ENCODE results near the gene DENND6B. TPM values are rescaled to one million over a fixed set of nuclear protein-coding genes. Genes with fewer than 3 reads are reported as not detected.

The DENND6B gene
- total and polyA plus RNA-seq, 2 of the 13 experiments (the other 11 are each of a cell fraction or from before 2014, with no cell fraction given) = 0.95 to 3.8 TPM

DNA sequence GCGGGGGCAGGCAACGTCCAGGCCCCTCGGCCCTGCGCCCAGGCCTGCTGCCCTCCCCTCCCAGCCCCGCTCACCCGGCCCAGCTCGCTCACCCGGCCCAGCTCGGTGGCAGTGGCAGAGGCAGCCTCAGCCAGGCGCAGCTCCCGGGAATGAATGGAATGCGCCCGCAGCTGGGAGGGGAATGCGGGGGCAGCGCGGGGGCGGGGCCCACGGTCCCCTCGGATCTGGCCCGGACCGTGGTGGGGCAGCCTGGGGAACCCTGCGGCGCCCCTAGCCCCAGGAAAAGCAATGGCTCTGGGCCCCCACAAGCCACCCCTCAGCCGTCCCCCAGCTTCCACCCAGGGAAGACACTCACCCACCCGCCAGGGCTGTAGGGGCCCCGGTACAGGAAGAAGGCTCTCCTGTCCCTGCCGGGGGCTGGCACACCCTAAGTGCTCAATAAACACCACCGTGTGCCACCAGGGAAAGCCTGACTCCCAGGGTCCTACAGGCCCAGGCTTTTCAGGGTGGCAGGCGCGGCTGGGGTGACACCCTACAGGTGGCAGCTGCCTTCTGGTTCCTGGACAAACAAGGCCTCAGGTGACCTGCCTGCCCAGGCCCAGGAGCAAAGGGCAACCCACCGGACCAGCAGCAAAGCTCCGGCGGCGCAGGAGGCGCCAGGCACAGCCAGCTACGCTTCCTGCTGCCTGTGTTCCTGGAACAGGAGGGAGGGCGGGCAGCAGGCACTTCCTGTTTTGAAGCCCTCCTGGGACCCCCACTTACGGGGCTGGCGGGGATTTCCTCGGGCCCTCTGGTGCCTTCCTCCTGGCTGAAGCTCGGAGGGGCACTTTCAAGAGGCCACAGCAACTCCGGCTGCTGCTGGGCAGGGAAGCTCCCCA, 33.1 kb downstream of the DENND6B start (continued):
- no peak for TF ChIP-seq REXO4 (CRISPR knock-in tag; IDR thresholded peaks at IDR 0.05; ENCODE audit: borderline replicate concordance)
- TF ChIP-seq XBP1 (CRISPR knock-in tag; IDR thresholded peaks at IDR 0.05) = no peak
- 0 out of 2 replicates have a peak, but pooled peaks have one; percentile 68 for TF ChIP-seq ZNF343 (CRISPR knock-in tag; IDR thresholded peaks at IDR 0.05)
- TF ChIP-seq, protein P1, sequence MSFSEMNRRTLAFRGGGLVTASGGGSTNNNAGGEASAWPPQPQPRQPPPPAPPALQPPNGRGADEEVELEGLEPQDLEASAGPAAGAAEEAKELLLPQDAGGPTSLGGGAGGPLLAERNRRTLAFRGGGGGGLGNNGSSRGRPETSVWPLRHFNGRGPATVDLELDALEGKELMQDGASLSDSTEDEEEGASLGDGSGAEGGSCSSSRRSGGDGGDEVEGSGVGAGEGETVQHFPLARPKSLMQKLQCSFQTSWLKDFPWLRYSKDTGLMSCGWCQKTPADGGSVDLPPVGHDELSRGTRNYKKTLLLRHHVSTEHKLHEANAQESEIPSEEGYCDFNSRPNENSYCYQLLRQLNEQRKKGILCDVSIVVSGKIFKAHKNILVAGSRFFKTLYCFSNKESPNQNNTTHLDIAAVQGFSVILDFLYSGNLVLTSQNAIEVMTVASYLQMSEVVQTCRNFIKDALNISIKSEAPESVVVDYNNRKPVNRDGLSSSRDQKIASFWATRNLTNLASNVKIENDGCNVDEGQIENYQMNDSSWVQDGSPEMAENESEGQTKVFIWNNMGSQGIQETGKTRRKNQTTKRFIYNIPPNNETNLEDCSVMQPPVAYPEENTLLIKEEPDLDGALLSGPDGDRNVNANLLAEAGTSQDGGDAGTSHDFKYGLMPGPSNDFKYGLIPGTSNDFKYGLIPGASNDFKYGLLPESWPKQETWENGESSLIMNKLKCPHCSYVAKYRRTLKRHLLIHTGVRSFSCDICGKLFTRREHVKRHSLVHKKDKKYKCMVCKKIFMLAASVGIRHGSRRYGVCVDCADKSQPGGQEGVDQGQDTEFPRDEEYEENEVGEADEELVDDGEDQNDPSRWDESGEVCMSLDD (CRISPR knock-in tag; IDR thresholded peaks at IDR 0.05; ENCODE audit: borderline replicate concordance) = peak; percentile 89
- TF ChIP-seq ISX (CRISPR knock-in tag; conservative IDR thresholded peaks at IDR 0.05) = 0 out of 2 replicates have a peak, but pooled peaks have one; percentile 62
- TF ChIP-seq, protein P2, sequence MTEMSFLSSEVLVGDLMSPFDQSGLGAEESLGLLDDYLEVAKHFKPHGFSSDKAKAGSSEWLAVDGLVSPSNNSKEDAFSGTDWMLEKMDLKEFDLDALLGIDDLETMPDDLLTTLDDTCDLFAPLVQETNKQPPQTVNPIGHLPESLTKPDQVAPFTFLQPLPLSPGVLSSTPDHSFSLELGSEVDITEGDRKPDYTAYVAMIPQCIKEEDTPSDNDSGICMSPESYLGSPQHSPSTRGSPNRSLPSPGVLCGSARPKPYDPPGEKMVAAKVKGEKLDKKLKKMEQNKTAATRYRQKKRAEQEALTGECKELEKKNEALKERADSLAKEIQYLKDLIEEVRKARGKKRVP (CRISPR knock-in tag; IDR thresholded peaks at IDR 0.05) = no peak
- TF ChIP-seq, protein P3, sequence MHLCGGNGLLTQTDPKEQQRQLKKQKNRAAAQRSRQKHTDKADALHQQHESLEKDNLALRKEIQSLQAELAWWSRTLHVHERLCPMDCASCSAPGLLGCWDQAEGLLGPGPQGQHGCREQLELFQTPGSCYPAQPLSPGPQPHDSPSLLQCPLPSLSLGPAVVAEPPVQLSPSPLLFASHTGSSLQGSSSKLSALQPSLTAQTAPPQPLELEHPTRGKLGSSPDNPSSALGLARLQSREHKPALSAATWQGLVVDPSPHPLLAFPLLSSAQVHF (CRISPR knock-in tag; IDR thresholded peaks at IDR 0.05) = no peak
- peak; percentile 49; the same call in 1 of the 2 replicates for TF ChIP-seq NRL (CRISPR knock-in tag; IDR thresholded peaks at IDR 0.05; ENCODE audit: borderline replicate concordance)
- no peak for TF ChIP-seq ZNF841 (CRISPR knock-in tag; IDR thresholded peaks at IDR 0.05; ENCODE audit: borderline replicate concordance)
- TF ChIP-seq REPIN1 (CRISPR knock-in tag; IDR thresholded peaks at IDR 0.05; ENCODE audit: borderline replicate concordance, low read depth) = 0 out of 2 replicates have a peak, but pooled peaks have one; percentile 49
- no peak for TF ChIP-seq MTF1 (CRISPR knock-in tag; IDR thresholded peaks at IDR 0.05)
- TF ChIP-seq ZNF747 (CRISPR knock-in tag; IDR thresholded peaks at IDR 0.05; ENCODE audit: borderline replicate concordance) = 0 out of 2 replicates have a peak, but pooled peaks have one; percentile 68
- TF ChIP-seq, protein P4, sequence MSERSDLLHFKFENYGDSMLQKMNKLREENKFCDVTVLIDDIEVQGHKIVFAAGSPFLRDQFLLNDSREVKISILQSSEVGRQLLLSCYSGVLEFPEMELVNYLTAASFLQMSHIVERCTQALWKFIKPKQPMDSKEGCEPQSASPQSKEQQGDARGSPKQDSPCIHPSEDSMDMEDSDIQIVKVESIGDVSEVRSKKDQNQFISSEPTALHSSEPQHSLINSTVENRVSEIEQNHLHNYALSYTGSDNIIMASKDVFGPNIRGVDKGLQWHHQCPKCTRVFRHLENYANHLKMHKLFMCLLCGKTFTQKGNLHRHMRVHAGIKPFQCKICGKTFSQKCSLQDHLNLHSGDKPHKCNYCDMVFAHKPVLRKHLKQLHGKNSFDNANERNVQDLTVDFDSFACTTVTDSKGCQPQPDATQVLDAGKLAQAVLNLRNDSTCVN (CRISPR knock-in tag; IDR thresholded peaks at IDR 0.05; ENCODE audit: borderline replicate concordance) = no peak
- TF ChIP-seq FOXJ3 (CRISPR knock-in tag; IDR thresholded peaks at IDR 0.05; ENCODE audit: borderline replicate concordance) = peak; percentile 89; the same call in 1 of the 2 replicates
- TF ChIP-seq, protein P5, sequence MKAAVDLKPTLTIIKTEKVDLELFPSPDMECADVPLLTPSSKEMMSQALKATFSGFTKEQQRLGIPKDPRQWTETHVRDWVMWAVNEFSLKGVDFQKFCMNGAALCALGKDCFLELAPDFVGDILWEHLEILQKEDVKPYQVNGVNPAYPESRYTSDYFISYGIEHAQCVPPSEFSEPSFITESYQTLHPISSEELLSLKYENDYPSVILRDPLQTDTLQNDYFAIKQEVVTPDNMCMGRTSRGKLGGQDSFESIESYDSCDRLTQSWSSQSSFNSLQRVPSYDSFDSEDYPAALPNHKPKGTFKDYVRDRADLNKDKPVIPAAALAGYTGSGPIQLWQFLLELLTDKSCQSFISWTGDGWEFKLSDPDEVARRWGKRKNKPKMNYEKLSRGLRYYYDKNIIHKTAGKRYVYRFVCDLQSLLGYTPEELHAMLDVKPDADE (CRISPR knock-in tag; IDR thresholded peaks at IDR 0.05) = no peak
- TF ChIP-seq ZNF772 (CRISPR knock-in tag; IDR thresholded peaks at IDR 0.05) = peak; percentile 53; the same call in 1 of the 2 replicates
- TF ChIP-seq, protein P6, sequence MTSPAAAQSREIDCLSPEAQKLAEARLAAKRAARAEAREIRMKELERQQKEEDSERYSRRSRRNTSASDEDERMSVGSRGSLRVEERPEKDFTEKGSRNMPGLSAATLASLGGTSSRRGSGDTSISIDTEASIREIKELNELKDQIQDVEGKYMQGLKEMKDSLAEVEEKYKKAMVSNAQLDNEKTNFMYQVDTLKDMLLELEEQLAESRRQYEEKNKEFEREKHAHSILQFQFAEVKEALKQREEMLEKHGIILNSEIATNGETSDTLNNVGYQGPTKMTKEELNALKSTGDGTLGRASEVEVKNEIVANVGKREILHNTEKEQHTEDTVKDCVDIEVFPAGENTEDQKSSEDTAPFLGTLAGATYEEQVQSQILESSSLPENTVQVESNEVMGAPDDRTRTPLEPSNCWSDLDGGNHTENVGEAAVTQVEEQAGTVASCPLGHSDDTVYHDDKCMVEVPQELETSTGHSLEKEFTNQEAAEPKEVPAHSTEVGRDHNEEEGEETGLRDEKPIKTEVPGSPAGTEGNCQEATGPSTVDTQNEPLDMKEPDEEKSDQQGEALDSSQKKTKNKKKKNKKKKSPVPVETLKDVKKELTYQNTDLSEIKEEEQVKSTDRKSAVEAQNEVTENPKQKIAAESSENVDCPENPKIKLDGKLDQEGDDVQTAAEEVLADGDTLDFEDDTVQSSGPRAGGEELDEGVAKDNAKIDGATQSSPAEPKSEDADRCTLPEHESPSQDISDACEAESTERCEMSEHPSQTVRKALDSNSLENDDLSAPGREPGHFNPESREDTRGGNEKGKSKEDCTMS (CRISPR knock-in tag; conservative IDR thresholded peaks at IDR 0.05) = no peak
- no peak for TF ChIP-seq MATR3 (CRISPR knock-in tag; IDR thresholded peaks at IDR 0.05)

Data from HepG2 (cell line).